Activated naive CD8-positive, alpha-beta T cell (primary cell): ENCODE data around the gene SLC41A3.
"Not testable (repeated sequence)": the region's sequence is repeated elsewhere in the genome, so short reads cannot be mapped to it uniquely, and the experiment has no call there.

Source experiments
- H3K27ac Mint-ChIP-seq: one replicate; pipeline ENCODE4 v1.8.0; 2021; ENCODE audit warnings: mixed read lengths
- H3K27me3 Mint-ChIP-seq: one replicate; pipeline ENCODE4 v1.8.0; 2021; ENCODE audit warnings: mixed read lengths
- H3K36me3 Mint-ChIP-seq: one replicate; pipeline ENCODE4 v1.8.0; 2021; ENCODE audit warnings: mixed read lengths
- H3K4me1 Mint-ChIP-seq: one replicate; pipeline ENCODE4 v1.8.0; 2021; ENCODE audit warnings: low read depth, mixed read lengths
- H3K4me3 Mint-ChIP-seq: one replicate; pipeline ENCODE4 v1.8.0; 2021; ENCODE audit warnings: mild to moderate bottlenecking, mixed read lengths
- H3K9me3 Mint-ChIP-seq: one replicate; pipeline ENCODE4 v1.8.0; 2021; ENCODE audit warnings: low read depth, mixed read lengths

The SLC41A3 gene

GRCh38 chr3:126085276-126085675 lies 1.4 kb upstream of the SLC41A3 start:
- peak overlapping the region; percentile 86 for H3K4me3 Mint-ChIP-seq
- H3K36me3 Mint-ChIP-seq = peaks cover 2% of the 10 kb centered on the region
- no peaks in the 10 kb centered on the region for H3K9me3 Mint-ChIP-seq
- H3K27me3 Mint-ChIP-seq = no peaks in the 10 kb centered on the region
- peak overlapping the region; percentile 85 for H3K27ac Mint-ChIP-seq
- H3K4me1 Mint-ChIP-seq = peaks cover 22% of the 10 kb centered on the region

- Mint-ChIP-seq H3K36me3 (peaks cover 2% of the 10 kb centered on the region), H3K4me3 (peak overlapping the region; percentile 86), H3K27ac (peak overlapping the region; percentile 85), H3K9me3 (no peaks in the 10 kb centered on the region), H3K27me3 (no peaks in the 10 kb centered on the region), H3K4me1 (peaks cover 22% of the 10 kb centered on the region)
Measured at GRCh38 chr3:126084768-126085180, 850 bp upstream of the SLC41A3 start.

- Mint-ChIP-seq H3K9me3 (no peaks in the 10 kb centered on the region), H3K36me3 (peaks cover 2% of the 10 kb centered on the region), H3K27me3 (no peaks in the 10 kb centered on the region)
Measured at GRCh38 chr3:126083511-126083912, 412 bp downstream of the SLC41A3 start.

GRCh38 chr3:126083138-126083445 lies 832 bp downstream of the SLC41A3 start:
- H3K9me3 Mint-ChIP-seq = no peaks in the 10 kb centered on the region
- peaks cover 22% of the 10 kb centered on the region for H3K4me1 Mint-ChIP-seq
- no peaks in the 10 kb centered on the region for H3K27me3 Mint-ChIP-seq
- H3K27ac Mint-ChIP-seq = peak overlapping the region; percentile 93
- H3K4me3 Mint-ChIP-seq = peak overlapping the region; percentile 96
- peaks cover 2% of the 10 kb centered on the region for H3K36me3 Mint-ChIP-seq

More at GRCh38 chr3:126083511-126083912, 412 bp downstream of the SLC41A3 start:
- Mint-ChIP-seq H3K27ac (peak overlapping the region; percentile 93), H3K4me3 (peak overlapping the region; percentile 96), H3K4me1 (peaks cover 22% of the 10 kb centered on the region)

GRCh38 chr3:126082362-126083137 lies 1.4 kb downstream of the SLC41A3 start:
- Mint-ChIP-seq H3K27me3 (no peaks in the 10 kb centered on the region), H3K36me3 (peaks cover 2% of the 10 kb centered on the region), H3K9me3 (no peaks in the 10 kb centered on the region), H3K4me3 (peak overlapping the region; percentile 96), H3K27ac (peak overlapping the region; percentile 93), H3K4me1 (peaks cover 22% of the 10 kb centered on the region)

- peaks cover 22% of the 10 kb centered on the region for H3K4me1 Mint-ChIP-seq
- no peak overlapping the region for H3K27ac Mint-ChIP-seq
- no peaks in the 10 kb centered on the region for H3K27me3 Mint-ChIP-seq
- H3K36me3 Mint-ChIP-seq = peaks cover 2% of the 10 kb centered on the region
- no peaks in the 10 kb centered on the region for H3K9me3 Mint-ChIP-seq
- H3K4me3 Mint-ChIP-seq = peak overlapping the region; percentile 27
Measured at GRCh38 chr3:126081618-126082361, 2.1 kb downstream of the SLC41A3 start.

- Mint-ChIP-seq H3K27ac (peak overlapping the region; percentile 0), H3K36me3 (peaks cover 4% of the 10 kb centered on the region), H3K4me1 (peaks cover 19% of the 10 kb centered on the region), H3K27me3 (no peaks in the 10 kb centered on the region), H3K9me3 (no peaks in the 10 kb centered on the region), H3K4me3 (no peak overlapping the region)
Measured at GRCh38 chr3:126080970-126081369, 3.0 kb downstream of the SLC41A3 start.

- H3K27me3 Mint-ChIP-seq = no peaks in the 10 kb centered on the region
- H3K4me1 Mint-ChIP-seq = peaks cover 5% of the 10 kb centered on the region
- peaks cover 7% of the 10 kb centered on the region for H3K36me3 Mint-ChIP-seq
- H3K27ac Mint-ChIP-seq = no peak overlapping the region
- H3K4me3 Mint-ChIP-seq = no peak overlapping the region
- H3K9me3 Mint-ChIP-seq = peaks cover 4% of the 10 kb centered on the region
Measured at GRCh38 chr3:126078866-126079265, 5.1 kb downstream of the SLC41A3 start.

GRCh38 chr3:126077754-126078153 lies 6.2 kb downstream of the SLC41A3 start:
- H3K9me3 Mint-ChIP-seq = peaks cover 9% of the 10 kb centered on the region
- no peaks in the 10 kb centered on the region for H3K27me3 Mint-ChIP-seq
- no peak overlapping the region for H3K27ac Mint-ChIP-seq
- no peak overlapping the region for H3K4me3 Mint-ChIP-seq
- H3K4me1 Mint-ChIP-seq = peaks cover under 1% of the 10 kb centered on the region
- peaks cover 13% of the 10 kb centered on the region for H3K36me3 Mint-ChIP-seq

GRCh38 chr3:126076140-126076539 lies 7.8 kb downstream of the SLC41A3 start:
- Mint-ChIP-seq H3K4me3 (no peak overlapping the region), H3K27ac (no peak overlapping the region), H3K27me3 (no peaks in the 10 kb centered on the region), H3K36me3 (peaks cover 17% of the 10 kb centered on the region), H3K9me3 (peaks cover 11% of the 10 kb centered on the region), H3K4me1 (no peaks in the 10 kb centered on the region)

- Mint-ChIP-seq H3K36me3 (peaks cover 20% of the 10 kb centered on the region), H3K9me3 (peaks cover 11% of the 10 kb centered on the region), H3K4me3 (no peak overlapping the region), H3K27ac (no peak overlapping the region), H3K27me3 (no peaks in the 10 kb centered on the region), H3K4me1 (peaks cover 11% of the 10 kb centered on the region)
Measured at GRCh38 chr3:126070146-126070545, 13.8 kb downstream of the SLC41A3 start.

- Mint-ChIP-seq H3K4me3 (no peak overlapping the region), H3K36me3 (peaks cover 17% of the 10 kb centered on the region), H3K9me3 (peaks cover 4% of the 10 kb centered on the region), H3K27me3 (no peaks in the 10 kb centered on the region), H3K4me1 (peaks cover 24% of the 10 kb centered on the region), H3K27ac (no peak overlapping the region)
Measured at GRCh38 chr3:126067959-126068358, 16.0 kb downstream of the SLC41A3 start.

- Mint-ChIP-seq H3K4me1 (peaks cover 24% of the 10 kb centered on the region), H3K36me3 (peaks cover 12% of the 10 kb centered on the region)
- not testable (repeated sequence) for H3K27me3 Mint-ChIP-seq, H3K4me3 Mint-ChIP-seq, H3K27ac Mint-ChIP-seq, H3K9me3 Mint-ChIP-seq
Measured at GRCh38 chr3:126066676-126067075, 17.2 kb downstream of the SLC41A3 start.

GRCh38 chr3:126065876-126066275 lies 18.0 kb downstream of the SLC41A3 start:
- H3K27ac Mint-ChIP-seq = no peak overlapping the region
- peaks cover 12% of the 10 kb centered on the region for H3K36me3 Mint-ChIP-seq
- H3K9me3 Mint-ChIP-seq = no peaks in the 10 kb centered on the region
- no peaks in the 10 kb centered on the region for H3K27me3 Mint-ChIP-seq
- H3K4me3 Mint-ChIP-seq = no peak overlapping the region
- peaks cover 24% of the 10 kb centered on the region for H3K4me1 Mint-ChIP-seq

GRCh38 chr3:126064627-126065258 lies 19.2 kb downstream of the SLC41A3 start:
- H3K36me3 Mint-ChIP-seq = peaks cover 10% of the 10 kb centered on the region
- no peaks in the 10 kb centered on the region for H3K27me3 Mint-ChIP-seq
- H3K9me3 Mint-ChIP-seq = no peaks in the 10 kb centered on the region
- H3K4me1 Mint-ChIP-seq = peaks cover 16% of the 10 kb centered on the region
- H3K27ac Mint-ChIP-seq = no peak overlapping the region
- H3K4me3 Mint-ChIP-seq = no peak overlapping the region
